GM10266 (cell line): Measurements from ENCODE around the gene KCNH5.

Experiments
- DNase-seq: peaks from one replicate; pipeline ENCODE4 v3.0.0; 2012; ENCODE audit errors: extremely low spot score
- CTCF ChIP-seq: IDR thresholded peaks from 2 replicates; pipeline ENCODE4 v1.5.1; 2012; ENCODE audit warnings: mild to moderate bottlenecking, low read depth; ENCODE audit not compliant: control insufficient read depth, insufficient read depth; ENCODE audit errors: missing control alignments

Gene KCNH5

GRCh38 chr14:62956413-62956812 lies 88.8 kb downstream of the KCNH5 start:
- DNase-seq: no peak
- TF ChIP-seq CTCF: no peak

- no peak for TF ChIP-seq CTCF
Observed at GRCh38 chr14:62954165-62954564, 91.1 kb downstream of the KCNH5 start.

GRCh38 chr14:62952226-62952625 lies 93.0 kb downstream of the KCNH5 start:
- no peak for TF ChIP-seq CTCF
- DNase-seq: no peak

More at GRCh38 chr14:62954165-62954564, 91.1 kb downstream of the KCNH5 start:
- no peak for DNase-seq

GRCh38 chr14:62947301-62947700 lies 98.0 kb downstream of the KCNH5 start:
- no peak for TF ChIP-seq CTCF

GRCh38 chr14:62946221-62946620 lies 99.0 kb downstream of the KCNH5 start:
- no peak for DNase-seq
- no peak for TF ChIP-seq CTCF

More at GRCh38 chr14:62947301-62947700, 98.0 kb downstream of the KCNH5 start:
- no peak for DNase-seq

- TF ChIP-seq CTCF: no peak
- no peak for DNase-seq
Observed at GRCh38 chr14:62943202-62943601, 102.1 kb downstream of the KCNH5 start.

- TF ChIP-seq CTCF: no peak
- DNase-seq: no peak
Observed at GRCh38 chr14:62939970-62940369, 105.3 kb downstream of the KCNH5 start.
